ENCODE data around the gene KLHL29.

GRCh38 chr2:23375448-23375847 lies 9.5 kb upstream of the KLHL29 start:
- TF ChIP-seq CTCF (IDR thresholded peaks at IDR 0.05; ENCODE audit: poor library complexity) = no peak
- TF ChIP-seq EZH2 (IDR thresholded peaks at IDR 0.05; ENCODE audit: borderline replicate concordance) = no peak

All from hepatocyte (in vitro differentiated cells).